Rectal smooth muscle tissue (tissue), 1 donor: ENCODE results near the gene VPS72.
A peak's percentile ranks its signal among the peaks of the same experiment; 100 is the strongest.

Experiments used
- H3K27ac ChIP-seq: one replicate; pipeline ENCODE4 v1.7.0; 2013; ENCODE audit warnings: low read depth, low read length, inconsistent platforms
- H3K27me3 ChIP-seq: one replicate; pipeline ENCODE4 v1.7.0; 2013; ENCODE audit warnings: low read length; ENCODE audit not compliant: control insufficient read depth, insufficient read depth
- H3K36me3 ChIP-seq: one replicate; pipeline ENCODE4 v1.7.0; 2013; ENCODE audit warnings: low read length; ENCODE audit not compliant: control insufficient read depth, insufficient read depth
- H3K4me1 ChIP-seq: one replicate; pipeline ENCODE4 v1.7.0; 2013; ENCODE audit warnings: low read length; ENCODE audit not compliant: control insufficient read depth, insufficient read depth
- H3K4me3 ChIP-seq: one replicate; pipeline ENCODE4 v1.7.0; 2013; ENCODE audit warnings: low read length
- H3K9ac ChIP-seq: one replicate; pipeline ENCODE4 v1.7.0; 2013; ENCODE audit warnings: low read length

VPS72 gene

DNA sequence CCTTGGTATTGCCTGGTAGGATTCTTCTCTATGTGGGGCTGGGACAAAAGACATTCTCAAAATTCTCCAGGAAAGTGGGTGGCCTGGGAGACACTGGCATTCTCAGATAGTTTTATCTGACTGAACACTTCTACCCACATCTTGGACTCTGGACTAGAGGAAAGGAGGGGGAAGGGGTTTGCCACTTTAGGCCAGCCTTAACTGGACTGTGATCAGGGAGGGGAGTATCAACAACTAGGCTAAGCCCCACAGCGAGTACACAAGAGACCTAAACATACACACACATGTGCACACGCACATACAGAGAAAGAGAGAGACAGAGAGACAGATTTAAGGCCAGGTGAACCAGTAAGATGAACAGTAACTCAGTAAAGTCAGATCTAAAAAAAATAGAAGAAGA, 42.3 kb downstream of the VPS72 start:
- Histone ChIP-seq H3K9ac (no peak overlapping the region), H3K27me3 (no peaks in the 10 kb centered on the region), H3K4me3 (no peak overlapping the region), H3K36me3 (no peaks in the 10 kb centered on the region), H3K27ac (peak overlapping the region; percentile 73), H3K4me1 (peaks cover 4% of the 10 kb centered on the region)

DNA sequence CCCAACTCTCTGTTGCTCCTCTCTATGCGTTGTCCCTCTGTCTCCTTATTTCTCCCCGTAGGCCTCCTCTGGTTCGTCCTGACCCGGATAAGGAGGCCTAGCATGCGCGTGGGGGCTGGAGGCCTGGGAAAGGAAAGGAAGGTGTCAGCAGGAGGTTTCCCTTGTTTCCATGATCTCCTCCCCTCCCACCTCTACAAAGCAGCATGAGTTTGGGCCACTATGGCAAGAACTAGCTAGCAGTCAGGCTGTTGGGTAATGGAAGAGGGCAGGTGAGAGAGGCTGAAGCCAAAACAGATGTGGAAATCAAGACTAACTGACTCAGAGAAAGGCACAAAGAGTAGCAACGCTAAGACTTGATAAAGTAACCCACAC, 42.9 kb downstream of the VPS72 start:
- no peaks in the 10 kb centered on the region for H3K36me3 ChIP-seq
- H3K9ac ChIP-seq: peak overlapping the region; percentile 67
- peak overlapping the region; percentile 73 for H3K27ac ChIP-seq
- no peaks in the 10 kb centered on the region for H3K27me3 ChIP-seq
- H3K4me3 ChIP-seq: peak overlapping the region; percentile 80
- H3K4me1 ChIP-seq: peaks cover 4% of the 10 kb centered on the region

DNA sequence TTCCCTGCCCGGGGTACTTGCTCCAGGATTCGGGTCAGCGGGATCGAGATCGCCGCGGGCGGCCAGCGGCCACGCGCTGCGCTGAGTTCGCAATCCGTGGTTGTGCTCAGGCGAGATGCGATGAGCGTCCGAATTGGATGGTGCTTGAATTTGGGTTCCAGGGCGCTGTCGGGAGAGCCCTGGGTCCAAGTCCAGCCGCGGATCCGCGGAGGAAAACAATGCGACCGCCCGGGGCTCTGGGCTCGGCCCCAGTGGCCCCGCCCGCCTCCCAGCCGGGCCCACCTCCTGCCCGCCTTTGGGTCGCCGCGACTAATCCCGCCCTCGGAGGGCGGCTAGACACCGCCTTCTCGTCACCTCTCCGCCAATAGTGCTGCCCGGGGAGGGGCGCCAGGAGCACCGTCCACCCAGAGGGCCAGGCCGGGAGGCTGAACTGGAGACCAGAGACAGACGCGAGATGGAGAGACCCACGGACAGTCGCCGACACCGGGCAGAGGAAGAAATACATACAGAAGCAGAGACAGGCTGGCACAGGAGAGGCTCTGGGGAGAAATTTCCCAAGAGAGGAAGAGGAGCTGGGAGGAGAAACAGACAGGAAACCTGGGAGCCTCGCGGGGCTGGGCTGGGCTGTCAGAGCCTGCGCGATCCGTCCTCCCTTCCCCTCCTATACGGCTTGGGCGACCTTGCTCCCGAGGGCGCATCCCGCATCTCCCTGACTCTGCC, 43.4 kb downstream of the VPS72 start, which contains the start of gene SEMA6C:
SEMA6C (minus strand) TSS at position 220 of the 720 bp plus-strand sequence. CDS start 4,010 bp downstream, outside the sequence.
- Histone ChIP-seq H3K9ac (peak within 1 kb of the TSS; percentile 72), H3K4me3 (peak within 1 kb of the TSS; percentile 80), H3K27me3 (no peaks in the 10 kb centered on the region), H3K36me3 (no peaks in the 10 kb centered on the region), H3K4me1 (peaks cover 4% of the 10 kb centered on the region), H3K27ac (peak within 1 kb of the TSS; percentile 73)

DNA sequence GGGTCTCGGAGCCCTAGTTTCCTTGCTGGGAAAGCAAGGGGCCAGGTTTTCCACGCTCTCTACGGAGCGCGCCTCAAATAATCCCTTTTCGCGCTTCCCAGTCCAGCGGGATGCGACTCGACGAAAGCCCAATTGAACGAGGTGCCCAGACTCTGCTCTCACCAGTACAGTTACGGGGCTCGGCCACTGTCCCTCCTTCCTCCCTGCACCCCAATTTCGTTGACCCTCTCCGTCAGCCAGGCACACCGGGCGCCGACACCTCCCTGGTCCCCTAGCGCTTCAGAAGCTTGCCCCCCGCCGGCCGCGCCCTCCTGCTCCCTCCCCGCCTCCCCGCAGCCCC, 44.0 kb downstream of the VPS72 start:
- peaks cover 4% of the 10 kb centered on the region for H3K4me1 ChIP-seq
- H3K36me3 ChIP-seq: no peaks in the 10 kb centered on the region
- H3K27ac ChIP-seq: no peak overlapping the region

DNA sequence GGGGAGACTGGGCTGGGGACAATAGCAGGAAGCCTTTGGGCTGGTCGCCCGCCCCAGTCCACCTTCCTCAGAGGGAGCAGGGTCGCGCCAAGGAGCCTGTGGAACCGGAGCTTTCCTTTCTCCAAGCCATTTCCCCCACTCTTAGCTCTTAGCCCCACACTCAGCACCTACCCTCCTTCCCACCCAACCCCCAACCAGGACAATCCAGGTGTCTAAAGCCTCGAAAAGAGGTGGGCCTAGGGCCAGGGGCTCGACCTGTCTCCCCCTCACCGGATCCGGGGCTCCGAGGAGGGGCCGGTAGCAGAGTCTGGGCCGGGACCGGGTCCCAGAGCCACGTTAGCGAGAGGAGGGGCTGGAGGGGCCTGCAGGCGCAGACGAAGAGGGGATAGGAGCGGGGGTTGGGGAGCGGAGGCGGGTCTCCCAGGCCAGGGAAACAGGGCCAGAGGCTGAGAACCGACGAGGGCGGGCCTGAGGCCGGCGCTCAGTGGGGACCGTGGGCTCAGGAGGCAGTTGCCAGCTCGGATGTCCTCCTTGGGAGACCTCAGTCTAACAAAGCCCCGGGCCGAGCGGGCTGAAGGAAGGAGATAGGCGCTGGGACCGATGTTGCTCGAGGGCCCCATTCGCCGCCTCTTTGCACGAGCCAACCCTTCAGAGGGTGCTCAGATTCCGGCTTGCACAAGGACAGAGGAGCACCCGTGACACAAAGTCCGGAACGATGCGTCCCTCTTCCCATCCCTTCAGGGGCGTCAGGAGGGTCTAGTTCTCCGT, 44.5 kb downstream of the VPS72 start:
- H3K36me3 ChIP-seq: no peaks in the 10 kb centered on the region
- H3K27ac ChIP-seq: no peak overlapping the region
- peak overlapping the region; percentile 80 for H3K4me3 ChIP-seq
- no peaks in the 10 kb centered on the region for H3K27me3 ChIP-seq
- peaks cover 4% of the 10 kb centered on the region for H3K4me1 ChIP-seq
- peak overlapping the region; percentile 2 for H3K9ac ChIP-seq

More for the DNA sequence above, 44.0 kb downstream of the VPS72 start:
- H3K4me3 ChIP-seq: peak overlapping the region; percentile 80
- H3K9ac ChIP-seq: peak overlapping the region; percentile 2
- no peaks in the 10 kb centered on the region for H3K27me3 ChIP-seq

DNA sequence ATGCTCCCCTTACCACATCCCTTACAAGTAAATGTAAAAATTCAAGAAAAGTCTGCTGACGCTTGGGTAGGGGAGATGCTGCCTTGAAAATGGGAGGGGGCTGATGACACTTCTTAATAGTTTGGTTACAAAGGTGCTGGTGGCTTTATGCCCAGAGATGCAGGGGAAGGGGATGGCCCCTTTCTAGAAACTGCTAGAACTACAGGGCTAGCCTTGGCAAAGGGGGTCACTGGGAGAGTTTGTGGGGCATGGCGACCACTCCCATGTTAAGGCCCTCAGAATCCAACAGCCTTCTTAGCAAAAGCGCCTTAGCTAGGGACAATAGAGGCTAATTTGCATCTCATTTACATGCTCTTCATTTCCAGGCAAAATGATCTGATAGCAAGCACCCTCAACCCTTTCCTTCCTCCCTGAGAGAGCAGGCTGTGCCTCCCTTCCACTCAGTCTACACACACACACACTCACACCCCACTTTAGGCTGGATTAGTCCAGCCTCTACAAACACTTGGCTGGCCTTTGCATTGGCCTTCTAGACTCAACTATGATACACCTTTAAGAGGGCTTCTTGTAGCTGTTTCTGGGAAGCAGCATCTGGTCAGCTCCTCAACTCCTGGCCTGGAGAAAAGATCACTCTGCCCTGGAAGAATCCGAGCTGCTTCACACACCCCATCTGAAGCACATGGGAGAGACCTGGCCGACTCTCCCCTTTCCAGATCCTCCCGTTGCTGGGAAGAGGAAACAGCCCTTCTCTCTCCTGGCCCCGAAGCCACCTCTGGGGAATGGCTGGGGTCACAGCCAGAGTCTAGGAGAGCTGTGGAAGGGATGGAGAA, 45.3 kb downstream of the VPS72 start:
- Histone ChIP-seq H3K36me3 (no peaks in the 10 kb centered on the region), H3K4me3 (peak overlapping the region; percentile 80), H3K27ac (no peak overlapping the region), H3K4me1 (peaks cover 4% of the 10 kb centered on the region), H3K9ac (no peak overlapping the region), H3K27me3 (no peaks in the 10 kb centered on the region)

DNA sequence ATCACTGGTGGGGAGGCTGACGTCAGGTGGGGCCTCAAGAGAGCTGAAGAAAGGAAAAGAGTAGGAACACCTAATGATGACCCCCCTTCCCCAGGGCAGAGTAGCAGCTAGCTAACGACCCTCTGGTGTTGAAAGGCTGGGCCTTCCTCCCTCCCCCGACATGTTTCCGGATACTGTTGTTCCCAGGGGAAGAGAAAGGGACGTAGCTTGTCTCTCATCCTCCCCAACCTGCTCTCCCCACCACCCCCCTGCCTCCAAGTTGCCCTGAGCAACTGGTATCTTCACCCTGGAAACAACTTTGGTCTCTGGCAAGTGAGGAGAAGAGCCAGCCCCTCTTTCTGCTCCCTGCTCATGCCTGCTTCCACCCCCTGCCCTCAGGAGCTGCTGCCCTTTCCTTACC, 46.0 kb downstream of the VPS72 start:
- no peak overlapping the region for H3K9ac ChIP-seq

DNA sequence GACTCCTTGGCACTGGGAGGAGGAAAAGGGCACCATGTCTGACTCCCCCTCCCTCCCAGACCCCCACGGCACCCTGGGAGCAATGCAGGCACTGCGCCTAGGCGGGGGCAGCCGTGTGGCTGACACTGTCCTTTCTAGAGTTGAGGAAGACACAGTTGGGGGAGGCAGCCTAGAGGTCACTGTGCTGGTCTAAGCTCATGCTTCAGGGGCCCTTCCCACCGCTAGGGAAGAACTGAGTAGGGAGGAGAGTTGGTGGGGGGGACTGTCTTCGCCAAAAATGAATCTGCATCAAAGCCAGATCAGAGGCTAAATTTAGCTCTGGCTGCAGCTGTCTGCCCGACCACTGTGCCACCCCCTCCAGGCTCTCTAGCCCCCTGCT, 47.0 kb downstream of the VPS72 start:
- Histone ChIP-seq H3K9ac (no peak overlapping the region), H3K4me3 (no peak overlapping the region), H3K27ac (no peak overlapping the region), H3K36me3 (no peaks in the 10 kb centered on the region), H3K27me3 (no peaks in the 10 kb centered on the region), H3K4me1 (peaks cover 4% of the 10 kb centered on the region)

More for the DNA sequence above, 46.0 kb downstream of the VPS72 start:
- Histone ChIP-seq H3K4me3 (no peak overlapping the region), H3K4me1 (peaks cover 4% of the 10 kb centered on the region), H3K27ac (no peak overlapping the region), H3K27me3 (no peaks in the 10 kb centered on the region), H3K36me3 (no peaks in the 10 kb centered on the region)

DNA sequence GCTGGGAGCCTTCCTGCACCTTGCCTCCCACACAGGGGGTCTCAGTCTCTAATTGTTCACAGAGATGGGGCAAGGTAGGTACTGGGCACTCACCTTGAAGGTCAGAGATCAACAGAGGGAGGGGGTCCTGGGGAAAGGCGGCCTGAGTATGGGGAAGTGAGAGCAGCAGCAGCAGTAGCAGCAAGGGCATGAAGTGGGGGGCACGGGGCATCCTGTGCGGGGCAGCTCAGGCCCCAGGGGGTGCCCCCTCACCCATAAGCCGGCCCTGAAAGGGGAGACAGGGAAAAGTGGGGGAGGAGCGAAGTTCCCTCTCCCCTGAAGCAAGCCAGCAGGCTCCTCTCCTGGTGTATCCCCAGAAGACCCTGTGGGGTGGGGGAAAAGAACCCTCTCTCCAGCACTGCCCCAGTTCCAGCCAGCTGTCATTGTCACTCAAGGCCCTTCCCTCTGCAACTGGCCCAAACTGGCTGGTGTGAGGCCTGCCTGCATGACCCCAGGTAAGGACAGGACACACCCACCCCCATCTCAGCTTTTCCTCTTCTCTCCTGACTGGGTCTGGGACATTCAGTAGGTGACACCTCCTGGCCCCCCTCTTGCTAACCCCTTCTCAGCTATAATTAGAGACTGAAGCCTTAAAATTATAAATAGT, 47.5 kb downstream of the VPS72 start:
- Histone ChIP-seq H3K9ac (no peak overlapping the region), H3K4me1 (peaks cover 4% of the 10 kb centered on the region), H3K4me3 (no peak overlapping the region), H3K27me3 (no peaks in the 10 kb centered on the region), H3K36me3 (no peaks in the 10 kb centered on the region), H3K27ac (no peak overlapping the region)

DNA sequence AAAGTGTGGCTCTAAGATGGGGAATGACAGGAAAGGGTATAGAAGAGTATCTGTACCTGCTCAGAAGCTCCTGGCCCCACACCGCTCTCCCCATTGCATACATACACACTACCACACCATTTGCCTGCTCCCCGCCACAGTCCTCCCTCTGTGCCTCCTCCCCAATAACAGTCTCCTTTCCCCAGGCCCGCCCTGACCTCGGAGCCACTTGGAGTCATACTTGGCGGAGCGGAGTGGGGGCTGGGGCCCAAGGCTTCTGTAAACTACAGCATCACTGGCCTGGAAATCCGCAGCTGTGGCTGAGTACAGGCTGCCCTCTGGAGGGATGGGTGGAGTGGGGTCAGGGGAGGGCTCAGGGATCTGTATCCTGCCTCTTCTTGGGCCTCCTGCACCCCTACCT, 52.2 kb downstream of the VPS72 start:
- H3K27ac ChIP-seq: no peak overlapping the region

DNA sequence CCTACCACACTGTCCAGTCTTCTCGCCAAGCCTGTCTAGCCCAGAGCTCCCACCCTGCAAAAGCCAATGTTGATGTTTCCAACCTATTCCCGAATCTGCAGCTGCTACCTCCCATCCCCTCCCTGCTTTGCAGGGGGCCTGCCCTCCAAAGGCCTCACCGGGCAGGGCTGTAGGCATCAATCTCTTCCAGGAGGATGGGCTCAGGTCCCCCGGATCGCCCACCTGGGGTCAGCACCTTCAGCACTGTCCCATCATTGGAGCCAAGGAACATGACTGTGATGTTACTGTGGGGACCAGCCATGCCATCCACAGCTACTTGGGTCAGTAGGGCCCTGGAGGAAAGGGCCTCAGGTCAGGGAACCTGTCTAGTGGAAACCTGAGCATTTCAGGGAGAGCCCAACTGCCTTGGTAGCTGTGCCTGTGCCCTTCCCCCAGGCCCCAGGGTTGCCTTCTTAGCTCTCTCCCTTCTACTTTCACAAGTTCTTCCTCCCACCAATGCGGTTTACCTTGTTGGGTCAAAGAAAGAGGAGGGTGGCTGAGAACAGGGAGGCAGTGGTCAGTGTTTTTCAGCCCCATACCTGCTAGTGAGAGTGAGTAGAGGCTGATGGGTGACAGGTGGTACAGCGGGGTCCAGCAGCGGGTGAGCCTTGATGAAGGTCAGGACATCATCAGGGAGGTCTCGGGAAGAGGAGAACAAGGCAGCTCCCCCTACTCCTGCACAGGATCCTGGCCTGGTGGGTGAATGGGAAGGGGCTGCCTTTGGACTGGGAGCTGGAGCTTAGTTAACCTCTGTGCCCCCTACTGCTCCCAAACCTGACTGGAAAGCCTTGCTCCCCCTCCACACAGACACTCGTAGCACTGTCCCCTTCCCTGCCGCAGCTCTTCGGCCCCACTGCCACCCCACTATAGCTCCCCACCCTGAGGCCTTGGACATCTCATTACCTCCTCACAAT, 54.3 kb downstream of the VPS72 start:
- H3K9ac ChIP-seq: no peak overlapping the region
- no peaks in the 10 kb centered on the region for H3K27me3 ChIP-seq
- no peaks in the 10 kb centered on the region for H3K4me1 ChIP-seq
- H3K27ac ChIP-seq: no peak overlapping the region
- no peak overlapping the region for H3K4me3 ChIP-seq
- no peaks in the 10 kb centered on the region for H3K36me3 ChIP-seq

More for the DNA sequence above, 52.2 kb downstream of the VPS72 start:
- Histone ChIP-seq H3K9ac (no peak overlapping the region), H3K4me3 (no peak overlapping the region), H3K36me3 (no peaks in the 10 kb centered on the region), H3K27me3 (no peaks in the 10 kb centered on the region), H3K4me1 (no peaks in the 10 kb centered on the region)
